ENCODE data around the gene CARMIL1.

Gene CARMIL1

DNA sequence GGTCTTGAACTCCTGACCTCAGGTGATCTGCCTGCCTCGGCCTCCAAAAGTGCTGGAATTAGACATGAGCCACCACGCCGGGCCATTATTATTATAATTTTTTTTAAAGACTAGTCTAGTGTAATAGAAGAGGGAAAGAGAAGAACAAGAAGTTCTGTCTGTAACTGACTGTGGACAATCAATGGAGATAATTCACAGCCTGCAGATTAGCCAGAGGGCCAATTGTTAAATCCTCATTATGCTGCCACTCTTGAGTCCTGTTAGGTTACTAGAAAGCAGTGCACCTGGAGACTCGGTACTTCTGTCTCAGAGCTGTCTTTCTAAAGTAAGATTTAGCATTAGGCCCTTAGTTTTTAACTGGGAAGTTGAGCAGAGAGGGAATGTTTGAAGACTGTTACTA is 37.5 kb downstream of the CARMIL1 start:
- Histone ChIP-seq H3K4me3 (ENCODE audit: insufficient read depth, low read depth, low read length) (no peak overlapping the region), H3K4me1 (ENCODE audit: control insufficient read depth, insufficient read depth, low read length) (peaks cover 47% of the 10 kb centered on the region), H3K9me3 (ENCODE audit: control insufficient read depth, low read length) (no peaks in the 10 kb centered on the region), H3K27ac (ENCODE audit: insufficient read depth, low read depth, low read length, poor library complexity, severe bottlenecking) (no peak overlapping the region), H3K27me3 (ENCODE audit: control insufficient read depth, insufficient read depth, low read length, poor library complexity, severe bottlenecking) (no peaks in the 10 kb centered on the region), H3K36me3 (ENCODE audit: control insufficient read depth, insufficient read depth, low read length) (no peaks in the 10 kb centered on the region)
- 64 to 69% methylated on average over 2 to 4 of the region's 4 CpGs for WGBS, 2 experiments

DNA sequence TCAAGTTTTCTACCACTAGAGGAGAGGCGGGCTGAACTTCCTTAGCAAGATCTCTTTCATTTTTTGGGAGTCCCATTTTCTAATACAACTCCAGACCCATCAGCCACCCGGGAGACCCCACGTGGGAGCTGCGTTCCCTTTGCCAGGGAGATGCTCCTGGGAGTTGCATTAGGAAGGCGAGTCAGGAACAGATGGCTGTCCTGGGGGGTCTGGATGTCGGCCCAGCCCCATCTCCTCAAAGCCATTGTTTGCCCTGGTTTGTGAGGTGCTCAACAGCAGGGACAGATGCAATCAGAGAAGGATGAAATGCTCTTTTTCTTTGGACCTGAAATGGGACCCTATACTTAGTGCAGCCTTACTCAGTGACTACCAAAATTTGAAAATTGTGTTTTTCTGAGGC is 39.4 kb downstream of the CARMIL1 start:
- Histone ChIP-seq H3K36me3 (ENCODE audit: control insufficient read depth, insufficient read depth, low read length) (no peaks in the 10 kb centered on the region), H3K27me3 (ENCODE audit: control insufficient read depth, insufficient read depth, low read length, poor library complexity, severe bottlenecking) (no peaks in the 10 kb centered on the region), H3K4me1 (ENCODE audit: control insufficient read depth, insufficient read depth, low read length) (peaks cover 30% of the 10 kb centered on the region), H3K9me3 (ENCODE audit: control insufficient read depth, low read length) (no peaks in the 10 kb centered on the region), H3K27ac (ENCODE audit: insufficient read depth, low read depth, low read length, poor library complexity, severe bottlenecking) (no peak overlapping the region), H3K4me3 (ENCODE audit: insufficient read depth, low read depth, low read length) (no peak overlapping the region)
- WGBS, 2 experiments, result 86 to 93% methylated on average over 6 of the region's 6 CpGs

DNA sequence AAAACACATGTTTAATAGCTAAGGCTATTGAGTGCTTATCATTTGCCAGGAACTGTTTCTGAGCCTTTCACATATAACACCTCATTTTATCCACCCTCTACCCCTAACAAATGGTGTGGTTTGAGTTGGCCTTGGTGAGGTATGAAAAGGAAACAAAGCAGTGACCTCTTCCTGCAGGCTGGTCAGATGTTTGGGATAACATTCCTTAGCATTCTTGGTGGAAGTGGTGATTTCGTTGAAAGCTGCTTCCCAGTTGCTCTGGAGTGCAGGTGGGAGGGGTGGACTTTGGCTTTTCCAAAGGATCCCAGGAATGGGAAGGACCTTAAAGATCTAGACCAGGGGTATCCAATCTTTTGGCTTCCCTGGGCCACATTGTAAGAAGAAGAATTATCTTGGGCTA is 41.3 kb downstream of the CARMIL1 start:
- H3K4me1 ChIP-seq (ENCODE audit: control insufficient read depth, insufficient read depth, low read length), result peaks cover 27% of the 10 kb centered on the region
- no peak overlapping the region for H3K27ac ChIP-seq (ENCODE audit: insufficient read depth, low read depth, low read length, poor library complexity, severe bottlenecking)
- H3K4me3 ChIP-seq (ENCODE audit: insufficient read depth, low read depth, low read length), result no peak overlapping the region
- no peaks in the 10 kb centered on the region for H3K27me3 ChIP-seq (ENCODE audit: control insufficient read depth, insufficient read depth, low read length, poor library complexity, severe bottlenecking)
- no peaks in the 10 kb centered on the region for H3K36me3 ChIP-seq (ENCODE audit: control insufficient read depth, insufficient read depth, low read length)
- WGBS, 2 experiments, result 18 to 22% methylated on average over 1 of the region's 1 CpG
- no peaks in the 10 kb centered on the region for H3K9me3 ChIP-seq (ENCODE audit: control insufficient read depth, low read length)

DNA sequence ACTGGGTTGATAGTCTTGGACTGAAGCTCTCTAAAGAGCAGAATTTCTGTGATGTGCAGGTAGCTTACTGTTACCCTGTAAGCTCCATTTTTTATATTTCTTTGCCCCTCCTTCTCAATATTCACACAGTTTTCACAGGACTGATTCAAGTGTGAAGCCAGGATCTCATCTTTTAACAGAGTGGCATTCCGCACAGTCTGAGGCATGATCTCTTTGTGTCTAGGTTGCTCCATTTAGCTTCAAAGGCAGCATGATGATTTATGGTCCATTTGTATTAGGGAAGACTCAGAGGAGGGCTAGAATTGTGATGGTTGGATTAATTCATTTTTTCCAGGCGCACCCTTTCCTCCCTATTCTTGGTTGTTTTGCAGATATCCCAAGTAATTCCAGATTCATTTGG is 43.5 kb downstream of the CARMIL1 start:
- Histone ChIP-seq H3K4me3 (ENCODE audit: insufficient read depth, low read depth, low read length) (no peak overlapping the region), H3K4me1 (ENCODE audit: control insufficient read depth, insufficient read depth, low read length) (peaks cover 12% of the 10 kb centered on the region), H3K27me3 (ENCODE audit: control insufficient read depth, insufficient read depth, low read length, poor library complexity, severe bottlenecking) (no peaks in the 10 kb centered on the region), H3K36me3 (ENCODE audit: control insufficient read depth, insufficient read depth, low read length) (no peaks in the 10 kb centered on the region), H3K27ac (ENCODE audit: insufficient read depth, low read depth, low read length, poor library complexity, severe bottlenecking) (no peak overlapping the region), H3K9me3 (ENCODE audit: control insufficient read depth, low read length) (no peaks in the 10 kb centered on the region)
- 96 to 98% methylated on average over 2 of the region's 2 CpGs for WGBS, 2 experiments

DNA sequence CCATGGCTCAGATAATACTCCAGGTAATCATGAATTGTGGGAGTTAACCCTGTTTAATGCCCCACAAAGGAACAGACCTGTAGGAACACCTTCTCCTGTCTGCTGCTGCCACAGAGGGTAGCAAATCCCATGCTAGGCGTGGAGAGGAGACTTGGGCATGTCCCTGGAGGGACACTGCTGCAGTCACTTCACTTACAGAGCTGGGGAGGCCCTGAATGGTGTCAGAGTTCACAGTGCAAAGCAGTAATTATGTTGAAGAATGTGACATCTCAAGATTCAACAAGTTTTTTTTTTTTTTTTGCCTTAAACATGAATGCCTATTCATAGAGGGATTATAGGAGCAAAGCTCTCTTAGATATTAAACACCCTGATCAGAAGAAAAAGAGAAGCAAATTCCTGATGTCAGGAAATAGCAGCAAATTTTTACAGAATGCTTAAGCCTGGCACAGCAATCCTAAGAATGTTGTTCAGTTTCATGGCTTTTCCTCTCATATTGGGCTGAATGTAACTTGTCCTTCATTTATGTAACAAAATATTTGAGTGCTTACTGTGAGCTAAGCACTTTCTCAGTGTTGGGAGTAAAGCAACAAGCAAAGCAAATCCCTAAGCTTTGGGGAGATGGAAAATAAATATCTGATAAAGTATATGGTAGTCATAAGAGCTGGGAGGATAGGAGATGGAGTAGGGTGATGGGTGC is 45.0 kb downstream of the CARMIL1 start:
- H3K4me3 ChIP-seq (ENCODE audit: insufficient read depth, low read depth, low read length), result no peak overlapping the region
- 89 to 93% methylated on average over 1 of the region's 1 CpG for WGBS, 2 experiments
- H3K27me3 ChIP-seq (ENCODE audit: control insufficient read depth, insufficient read depth, low read length, poor library complexity, severe bottlenecking), result no peaks in the 10 kb centered on the region
- H3K4me1 ChIP-seq (ENCODE audit: control insufficient read depth, insufficient read depth, low read length), result peaks cover 10% of the 10 kb centered on the region
- H3K9me3 ChIP-seq (ENCODE audit: control insufficient read depth, low read length), result no peaks in the 10 kb centered on the region
- H3K27ac ChIP-seq (ENCODE audit: insufficient read depth, low read depth, low read length, poor library complexity, severe bottlenecking), result no peak overlapping the region
- H3K36me3 ChIP-seq (ENCODE audit: control insufficient read depth, insufficient read depth, low read length), result no peaks in the 10 kb centered on the region

DNA sequence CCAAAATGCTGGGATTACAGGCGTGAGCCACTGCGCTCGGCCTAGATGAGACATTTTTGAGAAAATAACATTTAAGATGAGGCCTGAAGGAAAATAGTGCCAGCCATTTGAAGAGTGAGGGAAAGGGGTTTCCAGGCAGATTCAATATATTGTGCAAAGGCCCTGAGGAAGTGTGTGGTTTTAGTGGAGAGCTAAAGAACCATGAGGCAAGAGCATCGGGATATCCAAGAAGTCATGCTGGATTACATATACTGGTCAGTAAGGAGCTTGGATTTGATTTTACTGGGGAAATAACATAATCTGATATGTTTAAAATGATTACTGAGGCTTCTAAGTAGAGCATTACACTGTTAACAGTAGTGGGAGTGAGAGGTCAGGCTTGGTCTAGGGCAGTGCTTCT is 47.0 kb downstream of the CARMIL1 start:
- Histone ChIP-seq H3K36me3 (ENCODE audit: control insufficient read depth, insufficient read depth, low read length) (no peaks in the 10 kb centered on the region), H3K9me3 (ENCODE audit: control insufficient read depth, low read length) (no peaks in the 10 kb centered on the region), H3K27ac (ENCODE audit: insufficient read depth, low read depth, low read length, poor library complexity, severe bottlenecking) (no peak overlapping the region), H3K4me3 (ENCODE audit: insufficient read depth, low read depth, low read length) (no peak overlapping the region), H3K27me3 (ENCODE audit: control insufficient read depth, insufficient read depth, low read length, poor library complexity, severe bottlenecking) (no peaks in the 10 kb centered on the region), H3K4me1 (ENCODE audit: control insufficient read depth, insufficient read depth, low read length) (peaks cover 10% of the 10 kb centered on the region)
- WGBS, 2 experiments, result 90 to 97% methylated on average over 4 of the region's 4 CpGs

DNA sequence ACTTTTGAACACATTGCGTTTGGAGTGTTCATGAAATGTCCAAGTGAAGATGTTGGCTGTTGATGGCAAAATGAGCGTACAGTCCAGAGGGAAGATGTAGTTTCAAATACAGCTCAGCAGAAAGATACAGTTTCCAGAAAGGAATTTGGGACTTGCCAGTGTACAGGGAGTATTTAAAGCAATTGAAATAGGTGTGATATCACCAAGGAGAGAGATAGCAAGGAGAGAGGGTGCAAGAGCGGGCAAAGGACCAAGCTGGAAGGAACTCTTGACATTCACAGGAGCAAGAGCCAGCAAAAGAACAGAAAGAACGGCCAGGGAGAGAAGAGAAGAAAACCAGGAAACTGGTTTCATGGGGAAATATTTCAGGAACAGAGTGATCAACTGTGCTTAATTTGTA is 47.8 kb downstream of the CARMIL1 start:
- Histone ChIP-seq H3K36me3 (ENCODE audit: control insufficient read depth, insufficient read depth, low read length) (no peaks in the 10 kb centered on the region), H3K27ac (ENCODE audit: insufficient read depth, low read depth, low read length, poor library complexity, severe bottlenecking) (no peak overlapping the region), H3K9me3 (ENCODE audit: control insufficient read depth, low read length) (no peaks in the 10 kb centered on the region), H3K4me1 (ENCODE audit: control insufficient read depth, insufficient read depth, low read length) (peaks cover 10% of the 10 kb centered on the region), H3K27me3 (ENCODE audit: control insufficient read depth, insufficient read depth, low read length, poor library complexity, severe bottlenecking) (no peaks in the 10 kb centered on the region), H3K4me3 (ENCODE audit: insufficient read depth, low read depth, low read length) (no peak overlapping the region)
- 85% methylated on average over 4 of the region's 4 CpGs for WGBS, 2 experiments

DNA sequence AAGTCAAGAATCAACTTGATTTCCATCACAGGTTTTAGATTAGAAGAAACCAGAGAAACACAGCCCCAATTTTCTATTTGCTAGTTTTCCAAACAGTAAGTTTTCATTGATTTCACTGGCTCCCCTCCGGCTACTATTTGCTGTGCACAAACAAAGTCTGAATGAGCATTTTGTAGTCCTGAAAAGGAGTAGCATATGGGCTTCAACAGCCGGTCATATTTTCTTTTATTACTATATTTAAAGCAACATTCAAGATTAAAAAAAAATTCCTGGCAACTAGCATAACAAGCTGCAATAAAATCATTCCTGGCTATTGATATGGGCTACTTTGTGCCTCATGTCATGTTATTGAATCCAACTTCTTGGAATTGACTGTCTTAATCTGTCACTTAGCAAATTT is 48.3 kb downstream of the CARMIL1 start:
- H3K36me3 ChIP-seq (ENCODE audit: control insufficient read depth, insufficient read depth, low read length), result no peaks in the 10 kb centered on the region
- H3K4me1 ChIP-seq (ENCODE audit: control insufficient read depth, insufficient read depth, low read length), result peaks cover 10% of the 10 kb centered on the region
- no peak overlapping the region for H3K4me3 ChIP-seq (ENCODE audit: insufficient read depth, low read depth, low read length)
- WGBS, 2 experiments, result 95 to 100% methylated on average over 2 of the region's 2 CpGs
- H3K27me3 ChIP-seq (ENCODE audit: control insufficient read depth, insufficient read depth, low read length, poor library complexity, severe bottlenecking), result no peaks in the 10 kb centered on the region
- no peak overlapping the region for H3K27ac ChIP-seq (ENCODE audit: insufficient read depth, low read depth, low read length, poor library complexity, severe bottlenecking)
- no peaks in the 10 kb centered on the region for H3K9me3 ChIP-seq (ENCODE audit: control insufficient read depth, low read length)

DNA sequence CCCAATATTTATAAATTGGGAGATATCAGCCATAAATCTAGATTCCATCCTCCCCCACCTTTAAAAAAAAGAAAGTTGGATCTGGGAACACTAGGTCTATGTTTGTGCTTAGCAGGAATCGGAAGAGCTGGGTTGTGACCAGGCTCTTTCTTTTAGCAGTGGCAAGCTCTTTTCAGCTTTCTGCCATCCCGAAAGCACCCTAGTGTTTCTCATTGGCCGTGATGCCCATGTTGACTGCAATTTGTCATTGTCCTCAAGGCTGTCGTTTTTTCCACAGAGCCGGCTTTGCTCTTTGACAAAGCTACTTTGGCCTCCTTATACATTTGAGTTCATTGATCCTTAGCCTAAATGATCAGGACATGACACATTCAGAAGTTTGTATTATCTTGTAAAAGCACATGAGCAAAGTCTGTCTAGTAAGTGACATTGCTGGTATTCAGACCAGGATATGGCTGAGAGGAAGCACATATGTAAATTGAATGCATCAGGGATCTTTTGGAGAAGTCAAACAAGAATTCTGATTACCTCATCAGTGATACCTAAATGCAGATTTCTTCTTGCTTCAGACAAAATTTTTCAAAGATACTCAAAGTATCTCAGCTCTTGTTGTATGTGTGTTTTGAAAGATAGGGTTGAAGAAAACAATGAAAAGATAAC is 50.1 kb downstream of the CARMIL1 start:
- Histone ChIP-seq H3K36me3 (ENCODE audit: control insufficient read depth, insufficient read depth, low read length) (no peaks in the 10 kb centered on the region), H3K4me3 (ENCODE audit: insufficient read depth, low read depth, low read length) (no peak overlapping the region), H3K9me3 (ENCODE audit: control insufficient read depth, low read length) (no peaks in the 10 kb centered on the region), H3K27me3 (ENCODE audit: control insufficient read depth, insufficient read depth, low read length, poor library complexity, severe bottlenecking) (no peaks in the 10 kb centered on the region), H3K27ac (ENCODE audit: insufficient read depth, low read depth, low read length, poor library complexity, severe bottlenecking) (no peak overlapping the region), H3K4me1 (ENCODE audit: control insufficient read depth, insufficient read depth, low read length) (peaks cover 6% of the 10 kb centered on the region)
- WGBS, 2 experiments, result 60 to 70% methylated on average over 5 of the region's 5 CpGs

DNA sequence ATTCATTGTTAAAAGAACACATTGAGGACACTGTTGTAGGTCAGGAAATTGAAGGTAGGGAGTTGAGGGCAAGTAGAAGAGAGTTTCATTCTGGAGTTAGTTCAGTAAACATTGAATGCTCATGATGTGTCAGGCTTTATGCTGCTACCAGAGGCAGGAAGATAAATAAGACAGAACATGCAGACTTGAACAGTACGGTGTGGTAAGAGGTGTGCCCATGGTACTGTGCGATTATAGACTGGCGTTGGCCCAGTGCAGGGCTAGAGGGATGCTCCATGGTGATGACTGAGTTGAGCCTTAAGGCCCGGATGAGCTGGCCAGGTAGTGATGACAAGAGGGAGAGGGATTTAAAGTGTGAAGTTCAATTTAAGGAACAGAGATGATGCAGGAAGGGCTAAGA is 50.8 kb downstream of the CARMIL1 start:
- peaks cover 4% of the 10 kb centered on the region for H3K4me1 ChIP-seq (ENCODE audit: control insufficient read depth, insufficient read depth, low read length)
- H3K27me3 ChIP-seq (ENCODE audit: control insufficient read depth, insufficient read depth, low read length, poor library complexity, severe bottlenecking), result no peaks in the 10 kb centered on the region
- WGBS, 2 experiments, result 92 to 97% methylated on average over 4 of the region's 4 CpGs
- no peaks in the 10 kb centered on the region for H3K9me3 ChIP-seq (ENCODE audit: control insufficient read depth, low read length)
- no peaks in the 10 kb centered on the region for H3K36me3 ChIP-seq (ENCODE audit: control insufficient read depth, insufficient read depth, low read length)
- H3K27ac ChIP-seq (ENCODE audit: insufficient read depth, low read depth, low read length, poor library complexity, severe bottlenecking), result no peak overlapping the region
- H3K4me3 ChIP-seq (ENCODE audit: insufficient read depth, low read depth, low read length), result no peak overlapping the region

Measured in ectodermal cell (in vitro differentiated cells).